ENCODE data around the gene HTR1A. TPM values are rescaled to one million over a fixed set of nuclear protein-coding genes. Genes with fewer than 3 reads are reported as not detected.

Gene HTR1A
- total RNA-seq, 4 donors from 2014 or later: not detected

DNA sequence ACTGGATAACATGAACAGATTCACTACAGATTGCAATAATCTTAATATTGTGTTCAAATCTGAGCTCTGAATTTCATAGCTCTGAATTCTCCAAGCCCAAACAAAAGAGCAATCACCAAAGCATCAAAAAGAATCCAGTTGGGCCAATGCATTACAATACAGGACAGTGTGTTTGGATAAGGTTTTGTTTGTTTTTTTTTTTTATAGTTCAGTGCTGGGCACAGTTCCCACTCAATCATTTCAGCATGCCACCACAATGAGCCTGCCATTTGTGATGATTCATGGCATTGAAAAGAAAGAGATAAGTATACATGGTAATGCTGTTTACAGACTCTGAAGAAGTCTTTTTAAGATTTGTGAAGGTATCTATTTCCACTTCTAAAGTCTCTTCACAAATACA, 1.7 kb upstream of the HTR1A start:
- Histone ChIP-seq H3K27ac (no peak overlapping the region), H3K27me3 (peaks cover 37% of the 10 kb centered on the region), H3K9me3 (no peaks in the 10 kb centered on the region), H3K4me3 (no peak overlapping the region), H3K4me1 (no peaks in the 10 kb centered on the region), H3K36me3 (no peaks in the 10 kb centered on the region)
- no peak for TF ChIP-seq EP300 (IDR thresholded peaks at IDR 0.05)
- no peak for TF ChIP-seq POLR2AphosphoS5 (IDR thresholded peaks at IDR 0.05)
- no peak for TF ChIP-seq POLR2A (IDR thresholded peaks at IDR 0.05)
- TF ChIP-seq CTCF (IDR thresholded peaks at IDR 0.05): no peak
- DNase-seq (ENCODE audit: low spot score in 2 of 2): no peak

DNA sequence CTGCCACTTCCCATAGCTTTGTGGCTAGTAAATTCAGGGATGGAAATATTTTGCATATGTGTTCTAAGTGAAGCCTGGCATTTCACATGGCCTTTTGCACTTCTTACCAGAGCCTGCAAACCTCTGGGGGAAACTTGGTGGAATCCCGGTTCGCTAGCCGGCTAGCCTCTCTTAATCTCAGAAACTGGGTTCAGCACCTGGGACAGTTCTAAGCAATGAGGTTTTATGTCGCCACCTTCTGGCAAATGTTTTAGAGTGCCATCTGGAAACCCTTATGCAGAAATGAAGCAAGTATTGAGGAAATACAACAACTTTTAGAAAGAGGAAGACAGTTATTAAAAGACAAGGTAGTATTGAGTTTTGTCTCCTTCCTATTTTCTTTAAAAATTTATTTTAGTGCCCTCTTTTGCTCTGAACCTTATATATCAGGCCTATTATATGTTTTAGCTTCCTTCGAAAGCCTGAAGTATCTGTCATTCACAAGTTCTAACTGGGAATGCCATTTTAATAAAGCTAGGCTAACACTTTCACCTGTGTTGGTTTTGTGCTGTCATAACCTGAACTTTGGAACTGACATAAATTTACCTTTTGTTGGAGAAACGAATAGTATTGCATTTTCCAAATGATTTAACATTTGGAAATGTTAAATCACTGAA, 963 bp upstream of the HTR1A start:
- no peaks in the 10 kb centered on the region for H3K36me3 ChIP-seq
- peaks cover 37% of the 10 kb centered on the region for H3K27me3 ChIP-seq
- H3K27ac ChIP-seq: no peak overlapping the region
- TF ChIP-seq CTCF (IDR thresholded peaks at IDR 0.05): peak in 1 of 2 donors; percentile 24
- no peak for TF ChIP-seq POLR2A (IDR thresholded peaks at IDR 0.05)
- H3K4me1 ChIP-seq: no peaks in the 10 kb centered on the region
- no peak for DNase-seq (ENCODE audit: low spot score in 2 of 2)
- no peak overlapping the region for H3K4me3 ChIP-seq
- 23% methylated on average over 6 of the region's 6 CpGs for WGBS
- H3K9me3 ChIP-seq: no peaks in the 10 kb centered on the region

GRCh38 chr5:63961598-63962161, 565 bp downstream of the HTR1A start:
- Histone ChIP-seq H3K27ac (no peak overlapping the region), H3K9me3 (no peaks in the 10 kb centered on the region), H3K36me3 (no peaks in the 10 kb centered on the region), H3K4me3 (no peak overlapping the region), H3K27me3 (peaks cover 37% of the 10 kb centered on the region), H3K4me1 (no peaks in the 10 kb centered on the region)
- DNase-seq (ENCODE audit: low spot score in 2 of 2): no peak
- no peak for TF ChIP-seq POLR2AphosphoS5 (IDR thresholded peaks at IDR 0.05)
- no peak for TF ChIP-seq CTCF (IDR thresholded peaks at IDR 0.05)
- no peak for TF ChIP-seq POLR2A (IDR thresholded peaks at IDR 0.05)
- TF ChIP-seq EP300 (IDR thresholded peaks at IDR 0.05): no peak
- WGBS: 5% methylated on average over 21 of the region's 34 CpGs

DNA sequence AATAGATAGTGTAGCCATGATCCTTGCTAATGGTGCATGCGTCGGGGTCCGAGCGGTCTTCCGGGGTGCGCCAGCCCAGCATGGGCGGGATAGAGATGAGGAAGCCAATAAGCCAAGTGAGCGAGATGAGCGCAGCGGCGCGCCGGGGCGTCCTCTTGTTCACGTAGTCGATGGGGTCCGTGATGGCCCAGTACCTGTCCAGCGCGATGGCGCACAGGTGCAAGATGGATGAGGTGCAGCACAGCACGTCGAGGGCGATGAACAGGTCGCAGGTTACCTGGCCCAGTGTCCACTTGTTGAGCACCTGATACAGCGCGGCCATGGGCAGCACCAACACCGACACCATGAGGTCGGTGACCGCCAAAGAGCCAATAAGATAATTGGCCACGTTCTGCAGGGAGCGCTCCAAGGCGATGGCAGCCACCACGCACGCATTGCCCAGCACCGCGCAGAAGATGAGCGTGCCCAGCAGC, 1.1 kb downstream of the HTR1A start:
- Histone ChIP-seq H3K36me3 (no peaks in the 10 kb centered on the region), H3K27me3 (peaks cover 37% of the 10 kb centered on the region), H3K9me3 (no peaks in the 10 kb centered on the region), H3K4me1 (no peaks in the 10 kb centered on the region), H3K4me3 (no peak overlapping the region), H3K27ac (no peak overlapping the region)
- no peak for DNase-seq (ENCODE audit: low spot score in 2 of 2)
- WGBS: 20% methylated on average over 3 of the region's 37 CpGs
- TF ChIP-seq POLR2AphosphoS5 (IDR thresholded peaks at IDR 0.05) (no peak), CTCF (IDR thresholded peaks at IDR 0.05) (no peak), POLR2A (IDR thresholded peaks at IDR 0.05) (no peak), EP300 (IDR thresholded peaks at IDR 0.05) (no peak)

DNA sequence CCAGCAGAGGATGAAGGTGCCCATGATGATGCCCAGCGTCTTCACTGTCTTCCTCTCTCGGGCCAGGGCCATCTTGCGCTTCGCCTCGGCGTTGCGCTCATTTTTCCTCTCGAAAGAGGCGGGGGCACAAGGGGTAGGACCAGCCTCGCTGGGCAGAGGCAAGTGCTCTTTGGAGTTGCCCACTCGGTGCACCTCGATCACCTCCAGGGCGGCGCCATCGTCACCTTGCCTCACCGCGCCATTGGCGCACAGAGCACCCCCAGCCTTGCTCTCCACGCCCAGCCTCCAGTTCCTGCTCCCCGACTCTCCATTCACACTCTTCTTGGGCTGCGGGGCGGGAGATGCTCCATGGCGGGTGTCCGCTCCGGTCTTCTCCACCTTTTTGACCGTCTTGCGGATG, 1.6 kb downstream of the HTR1A start:
- no peak for DNase-seq (ENCODE audit: low spot score in 2 of 2)
- no peak for TF ChIP-seq POLR2A (IDR thresholded peaks at IDR 0.05)
- TF ChIP-seq POLR2AphosphoS5 (IDR thresholded peaks at IDR 0.05): no peak
- no peak for TF ChIP-seq CTCF (IDR thresholded peaks at IDR 0.05)
- TF ChIP-seq EP300 (IDR thresholded peaks at IDR 0.05): no peak

More for the DNA sequence above, 1.6 kb downstream of the HTR1A start:
- Histone ChIP-seq H3K4me1 (no peaks in the 10 kb centered on the region), H3K27me3 (peaks cover 37% of the 10 kb centered on the region), H3K9me3 (no peaks in the 10 kb centered on the region), H3K36me3 (no peaks in the 10 kb centered on the region), H3K4me3 (no peak overlapping the region), H3K27ac (no peak overlapping the region)
- WGBS: 12% methylated on average over 22 of the region's 27 CpGs
